HEK293T (cell line): ENCODE data around the gene TAF3.

Source experiments
- ARNT ChIP-seq: fragments of 450-650 bp; IDR thresholded peaks from 2 replicates; pipeline ENCODE4 v1.6.1; 2017; ENCODE audit warnings: mild to moderate bottlenecking
- BHLHE40 ChIP-seq: fragments of 450-650 bp; IDR thresholded peaks from 2 replicates; pipeline ENCODE4 v1.6.1; 2016; ENCODE audit warnings: mild to moderate bottlenecking, moderate library complexity, borderline replicate concordance
- ELF4 ChIP-seq: fragments of 450-650 bp; IDR thresholded peaks from 2 replicates; pipeline ENCODE4 v1.6.1; 2017; ENCODE audit warnings: antibody characterized with exemption
- FOXA1 ChIP-seq: fragments of 450-650 bp; IDR thresholded peaks from 2 replicates; pipeline ENCODE4 v1.6.1; 2016; ENCODE audit warnings: mild to moderate bottlenecking
- FOXK2 ChIP-seq: fragments of 450-650 bp; IDR thresholded peaks from 2 replicates; pipeline ENCODE4 v1.6.1; 2016; ENCODE audit warnings: mild to moderate bottlenecking
- HDGF ChIP-seq: fragments of 450-650 bp; IDR thresholded peaks from 2 replicates; pipeline ENCODE4 v1.6.1; 2017; ENCODE audit warnings: antibody characterized with exemption, borderline replicate concordance
- NFRKB ChIP-seq: fragments of 450-650 bp; IDR thresholded peaks from 2 replicates; pipeline ENCODE4 v1.6.1; 2016; ENCODE audit warnings: mild to moderate bottlenecking, moderate library complexity
- PKNOX1 ChIP-seq: fragments of 450-650 bp; IDR thresholded peaks from 2 replicates; pipeline ENCODE4 v1.6.1; 2016
- TARDBP ChIP-seq: fragments of 450-650 bp; IDR thresholded peaks from 2 replicates; pipeline ENCODE4 v1.6.1; 2016
- ZNF384 ChIP-seq: fragments of 450-650 bp; IDR thresholded peaks from 2 replicates; pipeline ENCODE4 v1.6.1; 2016

- no peak for TF ChIP-seq HDGF
- TF ChIP-seq TARDBP: no peak
- no peak for TF ChIP-seq NFRKB
- no peak for TF ChIP-seq ARNT
- TF ChIP-seq FOXK2: no peak
- no peak for TF ChIP-seq ELF4
- no peak for TF ChIP-seq FOXA1
- no peak for TF ChIP-seq PKNOX1
- no peak for TF ChIP-seq ZNF384
- no peak for TF ChIP-seq BHLHE40
Observed at GRCh38 chr10:7787150-7787856, 31.0 kb upstream of the TAF3 start.
